Loucy (cell line): ENCODE measurements around the gene GARIN3.

Source experiments
- H2AFZ ChIP-seq: fragments of 200-600 bp; sonication (generic); 2 replicates; pipeline ENCODE4 v1.6.0; 2016; ENCODE audit warnings: antibody characterized with exemption, mild to moderate bottlenecking, low read length, moderate library complexity
- H3F3A ChIP-seq: fragments of 200-600 bp; 2 replicates; pipeline ENCODE4 v1.6.0; 2016; ENCODE audit warnings: antibody characterized with exemption, low read depth, mild to moderate bottlenecking
- H3K27me3 ChIP-seq: fragments of 200-600 bp; sonication (generic); 2 replicates; pipeline ENCODE4 v1.6.1; 2014; ENCODE audit warnings: low read length, mild to moderate bottlenecking; ENCODE audit not compliant: insufficient read depth, poor library complexity, severe bottlenecking
- H3K36me3 ChIP-seq: fragments of 200-600 bp; sonication (generic); 2 replicates; pipeline ENCODE4 v1.6.1; 2016; ENCODE audit warnings: low read length; ENCODE audit not compliant: insufficient read depth
- H3K4me1 ChIP-seq: fragments of 200-600 bp; sonication (generic); 2 replicates; pipeline ENCODE4 v1.5.1; 2014; ENCODE audit warnings: low read length, mild to moderate bottlenecking; ENCODE audit not compliant: insufficient read depth, poor library complexity, severe bottlenecking
- H3K4me2 ChIP-seq: fragments of 200-600 bp; sonication (generic); 2 replicates; pipeline ENCODE4 v1.6.0; 2014; ENCODE audit warnings: antibody characterized with exemption, low read length, low read depth, mild to moderate bottlenecking; ENCODE audit not compliant: poor library complexity, severe bottlenecking
- H3K4me3 ChIP-seq: fragments of 200-600 bp; sonication (generic); 2 replicates; pipeline ENCODE4 v1.5.1; 2014; ENCODE audit warnings: low read length, mild to moderate bottlenecking, mixed read lengths; ENCODE audit not compliant: poor library complexity, severe bottlenecking
- H3K79me2 ChIP-seq: fragments of 200-600 bp; sonication (generic); 2 replicates; pipeline ENCODE4 v1.6.1; 2014; ENCODE audit warnings: low read length; ENCODE audit not compliant: insufficient read depth
- H3K9ac ChIP-seq: fragments of 200-600 bp; sonication (generic); 2 replicates; pipeline ENCODE4 v1.6.0; 2014; ENCODE audit warnings: mild to moderate bottlenecking, low read depth, low read length, moderate library complexity; ENCODE audit not compliant: poor library complexity, severe bottlenecking
- H3K9me2 ChIP-seq: fragments of 200-600 bp; sonication (generic); replicated peaks from 2 replicates; pipeline ENCODE4 v1.6.1; 2016; ENCODE audit warnings: low read depth, low read length, mixed read lengths
- H3K9me3 ChIP-seq: fragments of 200-600 bp; sonication (generic); 2 replicates; pipeline ENCODE4 v1.6.1; 2014; ENCODE audit warnings: mild to moderate bottlenecking, antibody characterized with exemption, low read length, low read depth; ENCODE audit not compliant: insufficient read depth
- H4K20me1 ChIP-seq: fragments of 200-600 bp; sonication (generic); 2 replicates; pipeline ENCODE4 v1.6.0; 2014; ENCODE audit warnings: antibody characterized with exemption, low read length, mild to moderate bottlenecking; ENCODE audit not compliant: insufficient read depth, poor library complexity, severe bottlenecking
- CTCF ChIP-seq: fragments of 200-600 bp; sonication (generic); conservative IDR thresholded peaks from 2 replicates; pipeline ENCODE4 v1.5.1; 2014; ENCODE audit warnings: mild to moderate bottlenecking, antibody characterized with exemption, low read length
- EZH2phosphoT487 ChIP-seq: fragments of 200-600 bp; IDR thresholded peaks from 2 replicates; pipeline ENCODE4 v1.6.1; 2018; ENCODE audit warnings: antibody characterized with exemption, mild to moderate bottlenecking, moderate library complexity, borderline replicate concordance

GARIN3 gene

DNA sequence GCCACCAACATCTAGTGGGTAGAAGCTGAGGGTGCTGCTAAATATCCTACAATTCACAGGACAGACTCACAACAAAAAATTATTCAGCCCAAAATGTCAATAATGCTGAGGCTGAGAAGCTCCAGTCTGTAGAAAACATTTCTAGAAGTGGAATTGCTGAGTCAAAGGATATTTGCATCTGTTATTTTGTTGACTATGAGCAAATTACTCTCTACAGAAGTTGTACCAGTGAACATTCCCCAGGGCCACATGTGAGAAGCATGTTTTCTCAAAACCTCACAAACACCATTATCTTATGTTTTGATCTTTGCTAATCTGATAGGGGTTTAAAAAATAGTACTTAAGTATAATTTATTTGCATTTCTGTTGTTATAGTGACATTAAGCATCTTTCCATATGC is 30.0 kb upstream of the GARIN3 start:
- TF ChIP-seq CTCF (no peak), EZH2phosphoT487 (no peak)

GRCh38 chr5:157193699-157194424 is 27.8 kb upstream of the GARIN3 start:
- Histone ChIP-seq H3K4me1 (peaks cover 43% of the 10 kb centered on the region), H3K4me2 (peak overlapping the region; percentile 48), H3F3A (no peaks in the 10 kb centered on the region), H4K20me1 (peaks cover 72% of the 10 kb centered on the region), H3K9ac (no peak overlapping the region), H2AFZ (no peak overlapping the region), H3K4me3 (no peak overlapping the region), H3K79me2 (peaks cover 97% of the 10 kb centered on the region), H3K9me3 (no peaks in the 10 kb centered on the region), H3K9me2 (no peaks in the 10 kb centered on the region), H3K36me3 (peaks cover 15% of the 10 kb centered on the region; the same call in 1 of the 2 replicates), H3K27me3 (no peaks in the 10 kb centered on the region)
- TF ChIP-seq CTCF, result no peak
- TF ChIP-seq EZH2phosphoT487, result no peak

More for the DNA sequence above, 30.0 kb upstream of the GARIN3 start:
- H3K4me3 ChIP-seq, result no peak overlapping the region
- peaks cover 29% of the 10 kb centered on the region for H3K4me1 ChIP-seq
- H4K20me1 ChIP-seq, result peaks cover 64% of the 10 kb centered on the region
- no peak overlapping the region for H3K9ac ChIP-seq
- no peaks in the 10 kb centered on the region for H3K9me2 ChIP-seq
- peaks cover 20% of the 10 kb centered on the region; the same call in 1 of the 2 replicates for H3K36me3 ChIP-seq
- H3K4me2 ChIP-seq, result peak overlapping the region; percentile 37
- H3K27me3 ChIP-seq, result no peaks in the 10 kb centered on the region
- no peaks in the 10 kb centered on the region for H3K9me3 ChIP-seq
- no peaks in the 10 kb centered on the region for H3F3A ChIP-seq
- no peak overlapping the region for H2AFZ ChIP-seq
- H3K79me2 ChIP-seq, result peaks cover 98% of the 10 kb centered on the region

GRCh38 chr5:157189223-157189622 is 23.2 kb upstream of the GARIN3 start:
- peaks cover 75% of the 10 kb centered on the region for H4K20me1 ChIP-seq
- H3K4me1 ChIP-seq, result peaks cover 59% of the 10 kb centered on the region
- H3K4me3 ChIP-seq, result peak overlapping the region; percentile 78
- peaks cover 99% of the 10 kb centered on the region for H3K79me2 ChIP-seq
- H3K4me2 ChIP-seq, result peak overlapping the region; percentile 96
- H3K36me3 ChIP-seq, result peaks cover 5% of the 10 kb centered on the region; the same call in 1 of the 2 replicates
- no peaks in the 10 kb centered on the region for H3F3A ChIP-seq
- H3K9me2 ChIP-seq, result no peaks in the 10 kb centered on the region
- no peak overlapping the region for H3K9ac ChIP-seq
- H3K9me3 ChIP-seq, result no peaks in the 10 kb centered on the region
- TF ChIP-seq CTCF (no peak), EZH2phosphoT487 (no peak)
- no peaks in the 10 kb centered on the region for H3K27me3 ChIP-seq
- H2AFZ ChIP-seq, result no peak overlapping the region
